Astrocyte (in vitro differentiated cells and primary cell): ENCODE measurements around the gene THAP6. TPM values are rescaled to one million over a fixed set of nuclear protein-coding genes. Genes with fewer than 3 reads are reported as not detected.

Experiments used
- DNase-seq: peaks from one replicate; pipeline ENCODE4 v3.0.0-alpha.2; 2010; ENCODE audit warnings: low read depth
- FAIRE-seq: peaks from 2 replicates; lab custom pipeline; 2011; peaks lifted over from hg19 to GRCh38; lab: Jason Lieb, UNC
- H2AFZ ChIP-seq: 2 replicates; pipeline ENCODE4 v1.6.0; 2012; ENCODE audit warnings: low read depth, low read length, inconsistent platforms
- H3K27ac ChIP-seq: 2 replicates; pipeline ENCODE4 v1.5.1; 2011; ENCODE audit warnings: low read depth, low read length, inconsistent platforms
- H3K27me3 ChIP-seq: 2 replicates; pipeline ENCODE4 v1.6.0; 2011; ENCODE audit warnings: low read length, inconsistent platforms; ENCODE audit not compliant: insufficient read depth
- H3K36me3 ChIP-seq: 2 replicates; pipeline ENCODE4 v1.5.1; 2011; ENCODE audit warnings: low read length, inconsistent platforms; ENCODE audit not compliant: insufficient read depth
- H3K4me1 ChIP-seq: 2 replicates; pipeline ENCODE4 v1.5.1; 2011; ENCODE audit warnings: low read length, inconsistent platforms; ENCODE audit not compliant: insufficient read depth
- H3K4me2 ChIP-seq: 2 replicates; pipeline ENCODE4 v1.6.0; 2012; ENCODE audit warnings: low read length, inconsistent platforms
- H3K4me3 ChIP-seq: 2 replicates; pipeline ENCODE4 v1.5.1; 2011; ENCODE audit warnings: low read depth, mild to moderate bottlenecking, low read length, inconsistent platforms; ENCODE audit not compliant: insufficient read depth
- H3K79me2 ChIP-seq: 2 replicates; pipeline ENCODE4 v1.6.0; 2012; ENCODE audit warnings: mild to moderate bottlenecking, low read length, inconsistent platforms; ENCODE audit not compliant: insufficient read depth
- H3K9ac ChIP-seq: 2 replicates; pipeline ENCODE4 v1.6.0; 2012; ENCODE audit warnings: mild to moderate bottlenecking, low read length, inconsistent platforms
- H3K9me3 ChIP-seq: 2 replicates; pipeline ENCODE4 v1.5.1; 2012; ENCODE audit warnings: low read depth, mild to moderate bottlenecking, low read length, inconsistent platforms; ENCODE audit not compliant: insufficient read depth
- H4K20me1 ChIP-seq: 2 replicates; pipeline ENCODE4 v1.6.0; 2012; ENCODE audit warnings: low read length, inconsistent platforms; ENCODE audit not compliant: insufficient read depth
- H3K27ac Mint-ChIP-seq: one replicate; pipeline ENCODE4 v1.8.0; 2021; ENCODE audit warnings: mild to moderate bottlenecking, mixed read lengths; ENCODE audit not compliant: unreplicated experiment
- H3K27me3 Mint-ChIP-seq: one replicate; pipeline ENCODE4 v1.8.0; 2021; ENCODE audit warnings: low read depth, mixed read lengths; ENCODE audit not compliant: unreplicated experiment
- H3K36me3 Mint-ChIP-seq: one replicate; pipeline ENCODE4 v1.8.0; 2021; ENCODE audit warnings: low read depth, mixed read lengths; ENCODE audit not compliant: unreplicated experiment
- H3K4me1 Mint-ChIP-seq: one replicate; pipeline ENCODE4 v1.8.0; 2021; ENCODE audit warnings: low read depth, mixed read lengths; ENCODE audit not compliant: unreplicated experiment
- H3K4me3 Mint-ChIP-seq: one replicate; pipeline ENCODE4 v1.8.0; 2021; ENCODE audit warnings: mild to moderate bottlenecking, moderate library complexity, mixed read lengths; ENCODE audit not compliant: unreplicated experiment
- H3K9me3 Mint-ChIP-seq: one replicate; pipeline ENCODE4 v1.8.0; 2021; ENCODE audit warnings: mild to moderate bottlenecking, mixed read lengths; ENCODE audit not compliant: unreplicated experiment
- CTCF ChIP-seq: IDR thresholded peaks from 2 replicates; pipeline ENCODE4 v1.5.1; 2011; ENCODE audit warnings: low read depth, mild to moderate bottlenecking, inconsistent platforms, low read length, moderate library complexity; ENCODE audit not compliant: insufficient read depth
- EZH2 ChIP-seq: IDR thresholded peaks from 2 replicates; pipeline ENCODE4 v1.6.1; 2012; ENCODE audit warnings: mild to moderate bottlenecking, low read length, inconsistent platforms; ENCODE audit not compliant: insufficient read depth
- total RNA-seq: library from RNA; stranded (reverse); gene quantifications from 2 replicates; pipeline ENCODE4 v1.2.1, GENCODE V29; 2021

THAP6 gene
- total RNA-seq, 1 donor from 2014 or later: 17.0 TPM

DNA sequence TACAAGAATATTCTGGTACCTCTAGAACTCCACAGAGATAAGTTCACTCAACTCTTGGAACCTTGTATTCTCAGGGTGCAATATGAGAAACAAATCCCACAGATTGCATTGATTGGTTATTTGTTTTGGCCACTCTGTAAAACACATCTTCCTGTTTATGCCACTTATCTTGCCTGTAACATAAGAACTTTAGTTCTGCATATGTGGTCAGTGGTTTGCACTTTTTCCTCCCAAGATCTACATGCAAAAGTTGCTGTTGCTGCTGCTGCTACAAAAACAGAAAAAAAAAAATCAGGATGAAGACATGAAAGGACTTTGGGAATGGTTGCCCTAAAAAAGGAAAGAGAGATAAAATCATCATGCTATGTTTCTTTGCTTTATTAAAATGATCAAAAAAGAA, 51.2 kb downstream of the THAP6 start:
- Mint-ChIP-seq H3K36me3 (peaks cover 2% of the 10 kb centered on the region), H3K9me3 (peaks cover 2% of the 10 kb centered on the region), H3K4me1 (peaks cover 5% of the 10 kb centered on the region), H3K27ac (no peak overlapping the region), H3K27me3 (no peaks in the 10 kb centered on the region), H3K4me3 (no peak overlapping the region)
- no peak overlapping the region for H3K9ac ChIP-seq
- TF ChIP-seq CTCF (no peak), EZH2 (no peak)
- no peaks in the 10 kb centered on the region for H3K27me3 ChIP-seq
- no peak overlapping the region for H3K4me2 ChIP-seq
- H3K4me1 ChIP-seq: no peaks in the 10 kb centered on the region
- DNase-seq: no peak
- no peaks in the 10 kb centered on the region for H3K79me2 ChIP-seq
- no peak for FAIRE-seq
- no peak overlapping the region for H2AFZ ChIP-seq
- no peak overlapping the region for H3K4me3 ChIP-seq
- H3K36me3 ChIP-seq: no peaks in the 10 kb centered on the region
- no peaks in the 10 kb centered on the region for H4K20me1 ChIP-seq
- H3K27ac ChIP-seq: no peak overlapping the region
- H3K9me3 ChIP-seq: no peaks in the 10 kb centered on the region

GRCh38 chr4:75566911-75567310, 52.6 kb downstream of the THAP6 start:
- no peak for TF ChIP-seq EZH2
- TF ChIP-seq CTCF: no peak
- Histone ChIP-seq H3K4me3 (no peak overlapping the region), H3K9ac (no peak overlapping the region), H4K20me1 (no peaks in the 10 kb centered on the region), H3K4me2 (no peak overlapping the region), H3K27me3 (no peaks in the 10 kb centered on the region), H3K36me3 (no peaks in the 10 kb centered on the region), H3K79me2 (no peaks in the 10 kb centered on the region), H2AFZ (no peak overlapping the region), H3K9me3 (no peaks in the 10 kb centered on the region), H3K4me1 (no peaks in the 10 kb centered on the region), H3K27ac (no peak overlapping the region)
- Mint-ChIP-seq H3K9me3 (peaks cover 2% of the 10 kb centered on the region), H3K27me3 (no peaks in the 10 kb centered on the region), H3K27ac (no peak overlapping the region), H3K4me1 (peaks cover 7% of the 10 kb centered on the region), H3K4me3 (no peak overlapping the region), H3K36me3 (peaks cover 2% of the 10 kb centered on the region)
- FAIRE-seq: no peak
- DNase-seq: no peak

- Histone ChIP-seq H3K4me1 (no peaks in the 10 kb centered on the region), H3K27ac (no peak overlapping the region), H3K79me2 (no peaks in the 10 kb centered on the region), H3K9ac (no peak overlapping the region), H3K27me3 (peaks cover 6% of the 10 kb centered on the region), H3K4me2 (no peak overlapping the region), H3K36me3 (no peaks in the 10 kb centered on the region), H4K20me1 (no peaks in the 10 kb centered on the region), H3K9me3 (no peaks in the 10 kb centered on the region), H3K4me3 (no peak overlapping the region), H2AFZ (no peak overlapping the region)
- FAIRE-seq (no peak), DNase-seq (no peak)
- no peaks in the 10 kb centered on the region for H3K27me3 Mint-ChIP-seq
- TF ChIP-seq CTCF: no peak
- TF ChIP-seq EZH2: no peak
- H3K9me3 Mint-ChIP-seq: peaks cover 2% of the 10 kb centered on the region
- H3K36me3 Mint-ChIP-seq: peaks cover 2% of the 10 kb centered on the region
- H3K4me3 Mint-ChIP-seq: no peak overlapping the region
- H3K27ac Mint-ChIP-seq: no peak overlapping the region
- peaks cover 5% of the 10 kb centered on the region for H3K4me1 Mint-ChIP-seq
Observed at GRCh38 chr4:75567725-75568124, 53.5 kb downstream of the THAP6 start.

Other genes starting within 250 kb of the THAP6 start
- gene RCHY1, start 70 bp upstream of the THAP6 start, total RNA-seq: 35.3 and 40.7 TPM in 2 replicates
- gene ODAPH, start 41.6 kb downstream of the THAP6 start, total RNA-seq: 55.3 TPM in 2 replicates
- 3.7 and 4.7 TPM in 2 replicates for gene CDKL2, start 116.1 kb downstream of the THAP6 start, total RNA-seq
- gene G3BP2, start 158.9 kb downstream of the THAP6 start, total RNA-seq: 281 and 285 TPM in 2 replicates
- 104 and 105 TPM in 2 replicates for gene USO1, start 210.1 kb downstream of the THAP6 start, total RNA-seq